NK-92 (cell line): ENCODE data around the gene ZCCHC14.
"Not testable (repeated sequence)": the region's sequence is repeated elsewhere in the genome, so short reads cannot be mapped to it uniquely, and the experiment has no call there.

Experiments used
- DNase-seq: peaks from one replicate; lab custom pipeline; 2025; ENCODE audit not compliant: unreplicated experiment; lab: John Stamatoyannopoulos, UW

ZCCHC14 gene

GRCh38 chr16:87366930-87367329 is 125.9 kb downstream of the ZCCHC14 start:
- DNase-seq, result no peak

GRCh38 chr16:87366288-87366687 is 126.5 kb downstream of the ZCCHC14 start:
- no peak for DNase-seq

- DNase-seq, result no peak
Observed at GRCh38 chr16:87365021-87365713, 127.7 kb downstream of the ZCCHC14 start.

- DNase-seq, result no peak
Observed at GRCh38 chr16:87363771-87364455, 128.9 kb downstream of the ZCCHC14 start.

- not testable (repeated sequence) for DNase-seq
Observed at GRCh38 chr16:87362828-87363559, 129.8 kb downstream of the ZCCHC14 start.

GRCh38 chr16:87361916-87362619 is 130.8 kb downstream of the ZCCHC14 start:
- DNase-seq, result no peak

- DNase-seq, result no peak
Observed at GRCh38 chr16:87360862-87361610, 131.8 kb downstream of the ZCCHC14 start.

GRCh38 chr16:87359121-87359520 is 133.7 kb downstream of the ZCCHC14 start:
- DNase-seq, result no peak

- DNase-seq, result no peak
Observed at GRCh38 chr16:87358696-87359095, 134.1 kb downstream of the ZCCHC14 start.

GRCh38 chr16:87358250-87358649 is 134.6 kb downstream of the ZCCHC14 start:
- no peak for DNase-seq

- no peak for DNase-seq
Observed at GRCh38 chr16:87356491-87356853, 136.4 kb downstream of the ZCCHC14 start.
